Epithelial cell of proximal tubule (primary cell): ENCODE measurements around the gene TFF1. TPM values are rescaled to one million over a fixed set of nuclear protein-coding genes. Genes with fewer than 3 reads are reported as not detected.

Source experiments
- DNase-seq: peaks from one replicate; pipeline ENCODE4 v3.0.0-alpha.2; 2011; ENCODE audit warnings: low read depth
- H3K4me3 ChIP-seq: 2 replicates; pipeline ENCODE4 v1.5.1; 2011; ENCODE audit warnings: low read depth, mild to moderate bottlenecking, low read length
- CTCF ChIP-seq: conservative IDR thresholded peaks from 2 replicates; pipeline ENCODE4 v1.5.1; 2012; ENCODE audit warnings: low read depth, mild to moderate bottlenecking, low read length
- total RNA-seq: library from RNA; depleted of rRNA; stranded (reverse); fragments of >200 nt; gene quantifications from 2 replicates; pipeline ENCODE4 v1.2.3, GENCODE V29; 2015

The TFF1 gene
- total RNA-seq, 1 donor from 2014 or later = not detected

GRCh38 chr21:42315296-42315891 lies 50.9 kb downstream of the TFF1 start, which contains the start of gene TFF3:
Gene TFF3, minus strand, starts transcription at chr21:42315409. Its CDS starts 35 bp downstream, at chr21:42315374.
- no peak within 1 kb of the TSS for H3K4me3 ChIP-seq
- DNase-seq = no peak
- no peak for TF ChIP-seq CTCF

GRCh38 chr21:42314616-42315295 lies 51.6 kb downstream of the TFF1 start:
- TF ChIP-seq CTCF = no peak
- no peak overlapping the region for H3K4me3 ChIP-seq
- no peak for DNase-seq

- H3K4me3 ChIP-seq = no peak overlapping the region
- no peak for DNase-seq
- TF ChIP-seq CTCF = no peak
These were observed 52.8 kb downstream of the TFF1 start for GRCh38 chr21:42313501-42313969.

- no peak for TF ChIP-seq CTCF
- no peak for DNase-seq
- H3K4me3 ChIP-seq = no peak overlapping the region
These were observed 53.7 kb downstream of the TFF1 start for GRCh38 chr21:42312626-42313104.

Other genes with a start within 250 kb of the TFF1 start
- gene ABCG1, start 147.4 kb downstream of the TFF1 start, total RNA-seq = not detected in 2 replicates
- 0.29 and 1.0 TPM in 2 replicates for gene TFF3, start 51.1 kb downstream of the TFF1 start, total RNA-seq
- gene TFF2, start 15.5 kb downstream of the TFF1 start, total RNA-seq = not detected in 2 replicates
- 0.43 and 2.0 TPM in 2 replicates for gene TMPRSS3, start 29.5 kb upstream of the TFF1 start, total RNA-seq
- not detected in 2 replicates for gene UBASH3A, start 37.4 kb upstream of the TFF1 start, total RNA-seq
- 1.8 TPM in 1 of 2 replicates, not detected in the other for gene RSPH1, start 129.7 kb upstream of the TFF1 start, total RNA-seq
- gene SLC37A1, start 147.3 kb upstream of the TFF1 start, total RNA-seq = 16.4 and 21.7 TPM in 2 replicates